Right forelimb (tissue), 1 donor: Measurements from ENCODE around the gene KPNA2.
"Not testable (repeated sequence)": the region's sequence is repeated elsewhere in the genome, so short reads cannot be mapped to it uniquely, and the experiment has no call there.

Source experiments
- DNase-seq: peaks from one replicate; pipeline ENCODE4 v3.0.0-alpha.2; 2018

The KPNA2 gene

DNA sequence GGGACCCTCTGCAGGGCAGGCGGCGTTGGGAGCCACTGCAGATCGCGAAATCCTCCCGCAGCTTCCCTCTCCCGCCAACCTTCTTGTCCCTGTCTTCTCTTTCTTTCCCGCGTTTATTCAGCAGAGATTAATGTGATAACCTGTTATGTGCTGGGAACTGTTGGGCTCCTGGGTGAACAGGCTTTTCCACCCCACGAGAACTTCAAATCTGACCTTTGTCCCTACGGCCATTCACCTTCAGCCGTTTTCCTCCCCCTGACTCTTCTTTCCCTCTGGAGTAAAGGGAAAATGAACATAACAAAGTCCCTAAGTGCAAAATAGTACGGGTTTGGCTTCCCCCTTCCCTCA is 15.2 kb upstream of the KPNA2 start:
- DNase-seq, result no peak

DNA sequence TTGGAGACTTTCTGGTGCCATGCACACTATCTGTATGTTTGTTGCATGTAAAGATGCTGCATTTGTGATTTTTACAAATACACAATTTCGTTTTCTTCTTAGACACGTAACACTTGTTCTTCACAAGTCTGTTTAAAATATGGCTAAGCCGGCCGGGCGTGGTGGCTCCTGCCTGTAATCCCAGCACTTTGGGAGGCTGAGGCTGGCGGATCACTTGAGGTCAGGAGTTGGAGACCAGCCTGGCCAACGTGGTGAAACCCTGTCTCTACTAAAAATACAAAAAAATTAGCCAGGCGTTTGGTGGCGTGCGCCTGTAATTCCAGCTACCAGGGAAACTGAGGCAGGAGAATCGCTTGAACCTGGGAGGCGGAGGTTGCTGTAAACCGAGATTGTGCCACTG is 14.7 kb upstream of the KPNA2 start:
- not testable (repeated sequence) for DNase-seq

DNA sequence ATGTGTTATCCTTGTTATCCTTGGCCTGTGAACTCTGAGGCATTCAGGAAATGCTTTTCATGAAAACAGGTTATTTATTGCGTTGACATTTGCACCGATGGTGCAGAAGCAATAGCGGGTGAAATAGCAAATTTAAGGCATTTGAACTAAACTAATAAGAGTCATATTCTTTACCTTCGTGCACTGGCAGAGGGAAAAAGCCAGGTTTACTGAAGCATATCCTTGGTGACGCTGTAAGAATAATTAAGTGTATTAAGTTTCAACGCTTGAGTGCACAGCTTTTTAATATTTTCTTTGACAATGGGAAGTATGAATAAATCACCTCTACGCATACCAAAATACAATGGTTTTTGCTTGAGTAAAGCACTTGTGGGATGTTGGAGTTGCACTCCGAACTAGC is 13.6 kb upstream of the KPNA2 start:
- no peak for DNase-seq

DNA sequence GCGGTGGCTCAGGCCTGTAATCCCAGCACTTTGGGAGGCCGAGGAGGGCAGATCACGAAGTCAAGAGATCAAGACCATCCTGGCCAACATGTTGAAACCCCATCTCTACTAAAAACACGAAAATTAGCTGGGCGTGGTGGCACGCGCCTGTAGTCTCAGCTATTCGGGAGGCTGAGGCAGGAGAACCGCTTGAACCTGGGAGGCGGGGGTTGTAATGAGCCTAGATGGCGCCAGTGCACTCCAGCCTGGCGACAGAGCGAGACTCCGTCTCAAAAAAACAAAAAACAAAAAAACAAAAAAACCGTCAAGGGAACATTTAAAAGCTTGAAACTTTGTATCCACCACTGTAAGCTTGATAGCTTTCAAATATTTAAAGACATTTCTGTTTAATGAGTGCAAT is 13.0 kb upstream of the KPNA2 start:
- DNase-seq, result not testable (repeated sequence)

DNA sequence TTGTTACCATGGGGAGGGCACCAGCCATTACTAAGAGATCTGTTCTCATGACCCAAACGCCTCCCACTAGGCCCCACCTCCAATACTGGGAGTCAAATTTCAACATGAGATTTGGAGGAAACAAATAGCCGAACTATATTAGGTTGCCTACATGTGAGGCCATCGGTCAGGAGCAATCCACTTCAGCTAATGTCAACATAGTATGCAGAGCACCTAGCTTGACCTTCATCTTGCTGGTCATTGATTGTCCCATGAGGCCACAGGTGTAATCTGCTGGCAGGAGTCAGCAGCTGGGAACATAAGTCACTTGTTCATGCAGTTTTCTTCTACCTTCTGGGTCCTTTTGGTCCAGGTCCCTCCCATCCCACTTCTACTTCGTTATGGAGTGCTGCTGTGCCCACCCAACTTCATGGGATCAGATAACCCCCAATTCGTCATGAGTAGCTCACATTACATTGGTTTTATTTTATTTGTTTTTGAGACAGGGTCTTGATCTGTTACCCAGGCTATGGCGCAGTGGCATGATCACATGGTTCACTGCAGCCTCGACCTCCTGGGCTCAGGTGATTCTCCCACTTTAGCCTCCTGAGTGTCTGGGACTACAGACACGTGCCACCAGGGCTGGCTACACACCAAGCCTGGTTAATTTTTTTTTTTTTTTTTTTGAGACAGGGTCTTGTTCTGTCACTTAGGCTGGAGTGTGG is 5.9 kb upstream of the KPNA2 start:
- DNase-seq, result no peak

DNA sequence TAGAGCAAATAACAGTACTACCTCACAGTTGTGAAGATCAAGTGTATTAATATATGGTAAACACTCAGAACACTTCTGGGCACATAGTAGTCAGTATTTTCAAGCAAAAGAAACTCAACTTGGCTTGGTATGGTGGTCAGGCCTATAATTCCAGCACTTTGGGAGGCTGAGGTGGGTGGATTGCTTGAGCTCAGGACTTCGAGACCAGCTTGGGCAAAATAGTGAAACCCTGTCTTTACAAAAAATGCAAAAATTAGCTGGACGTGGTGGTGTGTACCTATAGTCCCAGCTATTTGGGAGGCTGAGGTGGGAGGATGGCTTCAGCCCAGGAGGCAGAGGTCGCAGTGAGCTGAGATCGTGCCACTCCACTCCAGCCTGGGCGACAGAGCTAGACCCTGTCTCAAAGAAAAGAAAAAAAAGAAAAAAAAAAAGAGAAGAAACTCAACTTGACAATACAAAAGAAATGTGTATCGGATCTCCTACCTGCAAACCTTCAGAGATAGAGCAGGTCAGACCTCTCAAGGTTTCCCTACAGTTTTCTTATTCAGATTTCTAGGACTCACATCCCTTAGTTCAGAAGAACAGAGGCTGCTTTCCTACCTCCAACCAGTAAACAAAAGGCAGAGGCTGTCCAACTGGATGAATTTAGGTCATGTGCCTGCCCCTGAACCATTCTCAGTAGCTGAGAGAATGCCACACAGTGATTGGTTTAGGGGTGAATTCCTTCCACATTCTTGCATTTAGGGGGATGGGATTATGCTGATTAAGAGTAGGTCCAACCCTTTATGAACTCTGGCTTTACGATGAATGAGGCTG is 1.7 kb upstream of the KPNA2 start:
- no peak for DNase-seq

DNA sequence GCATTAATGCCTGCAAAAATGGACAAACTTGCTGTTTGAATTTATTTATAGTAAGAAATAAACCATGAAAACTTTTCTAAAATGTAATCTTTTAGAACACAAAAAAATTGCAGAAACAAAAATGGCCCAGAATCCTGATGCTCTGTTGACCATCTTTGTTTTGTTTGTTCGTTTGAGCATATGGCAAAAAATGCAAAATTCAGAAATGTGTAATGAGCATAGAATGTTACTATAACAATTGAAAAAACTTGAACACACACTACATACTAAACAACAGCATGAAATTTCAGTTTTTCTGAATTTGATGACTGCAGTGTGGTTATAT is 1.1 kb upstream of the KPNA2 start:
- DNase-seq, result no peak

DNA sequence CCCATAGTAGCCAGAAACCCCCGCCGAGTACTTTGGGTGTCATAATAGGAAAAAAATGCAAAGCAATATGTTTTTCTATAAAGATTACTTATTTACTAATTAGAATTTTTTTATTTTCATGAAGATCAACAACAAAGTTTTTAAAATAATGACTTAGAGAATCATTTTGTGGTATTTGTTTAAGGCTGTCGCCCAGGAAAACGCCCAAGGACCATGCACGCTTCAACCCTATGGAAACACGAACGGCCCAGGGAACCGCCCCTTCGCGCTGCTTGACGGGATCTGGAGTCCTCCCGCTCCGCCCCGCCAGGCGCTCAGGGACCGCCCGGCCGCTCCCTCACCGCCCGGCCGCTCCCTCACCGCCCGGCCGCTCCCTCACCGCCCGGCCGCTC is 408 bp upstream of the KPNA2 start:
- peak; percentile 93 for DNase-seq

DNA sequence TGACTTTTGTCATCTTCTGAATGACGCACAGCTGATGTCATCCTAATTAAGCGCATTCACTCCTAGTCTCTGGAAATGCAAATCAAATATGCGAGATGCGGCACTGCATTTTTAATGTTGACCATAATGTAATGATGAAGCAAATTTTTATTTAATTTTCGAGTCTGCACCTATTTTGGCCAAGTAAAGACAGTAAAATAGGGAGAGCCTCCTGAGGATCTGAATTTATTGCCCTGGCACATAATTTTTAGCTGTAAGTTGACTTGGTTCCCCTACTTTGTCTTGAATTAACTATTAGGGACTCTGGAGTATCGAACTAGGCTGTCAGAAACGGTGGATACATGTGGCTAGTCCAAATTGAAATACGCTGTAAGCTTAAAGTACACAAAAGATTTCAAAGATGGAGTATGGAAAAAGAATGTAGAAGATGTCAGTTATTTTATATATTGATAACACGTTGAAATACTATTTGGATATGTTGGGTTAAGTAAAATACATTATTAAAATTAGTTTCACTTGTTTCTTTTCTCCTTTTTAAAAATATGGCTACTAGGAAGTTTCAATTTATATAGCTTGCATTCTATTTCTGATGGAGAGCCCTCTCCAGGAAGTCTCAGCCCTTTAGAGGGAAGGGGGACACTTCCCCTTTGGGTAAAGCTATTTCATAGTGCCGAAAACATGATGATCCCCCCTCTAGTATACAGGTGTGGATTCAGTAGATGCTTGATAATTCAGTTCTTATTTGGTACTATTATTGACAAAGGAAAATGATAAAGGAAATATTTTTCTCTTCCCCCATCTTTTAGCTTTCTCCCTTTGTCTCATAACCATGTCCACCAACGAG is 991 bp downstream of the KPNA2 start:
- no peak for DNase-seq

DNA sequence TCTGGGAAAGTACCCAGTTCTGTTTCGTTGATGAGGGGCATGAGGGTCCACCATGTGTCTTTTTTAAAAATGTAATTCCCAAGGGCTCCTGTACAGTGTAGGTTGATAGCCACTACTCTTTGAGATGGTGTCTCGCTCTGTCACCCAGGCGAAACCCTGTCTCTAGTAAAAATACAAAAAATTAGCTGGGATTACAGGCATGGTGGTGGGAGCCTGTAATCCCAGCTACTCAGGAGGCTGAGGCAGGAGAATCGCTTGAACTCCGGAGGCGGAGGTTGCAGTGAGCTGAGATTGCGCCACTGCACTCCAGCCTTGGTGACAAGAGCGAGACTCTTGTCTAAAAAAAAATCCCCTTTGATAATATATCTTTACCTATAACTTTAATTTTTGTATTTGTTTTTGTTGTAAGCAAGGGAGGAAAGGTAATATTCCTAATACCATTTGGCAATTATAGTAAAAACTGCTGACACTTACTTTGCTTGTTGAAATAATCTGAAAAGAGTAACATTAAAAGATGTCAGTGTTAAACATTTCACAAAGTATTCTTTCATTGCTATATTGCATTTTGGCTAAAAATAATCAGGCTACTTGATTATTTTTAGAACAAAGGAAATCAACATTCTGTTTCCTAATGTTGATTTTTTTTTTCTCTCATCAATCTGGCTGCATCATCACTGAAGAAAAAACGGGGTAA is 11.8 kb downstream of the KPNA2 start:
- DNase-seq, result no peak

DNA sequence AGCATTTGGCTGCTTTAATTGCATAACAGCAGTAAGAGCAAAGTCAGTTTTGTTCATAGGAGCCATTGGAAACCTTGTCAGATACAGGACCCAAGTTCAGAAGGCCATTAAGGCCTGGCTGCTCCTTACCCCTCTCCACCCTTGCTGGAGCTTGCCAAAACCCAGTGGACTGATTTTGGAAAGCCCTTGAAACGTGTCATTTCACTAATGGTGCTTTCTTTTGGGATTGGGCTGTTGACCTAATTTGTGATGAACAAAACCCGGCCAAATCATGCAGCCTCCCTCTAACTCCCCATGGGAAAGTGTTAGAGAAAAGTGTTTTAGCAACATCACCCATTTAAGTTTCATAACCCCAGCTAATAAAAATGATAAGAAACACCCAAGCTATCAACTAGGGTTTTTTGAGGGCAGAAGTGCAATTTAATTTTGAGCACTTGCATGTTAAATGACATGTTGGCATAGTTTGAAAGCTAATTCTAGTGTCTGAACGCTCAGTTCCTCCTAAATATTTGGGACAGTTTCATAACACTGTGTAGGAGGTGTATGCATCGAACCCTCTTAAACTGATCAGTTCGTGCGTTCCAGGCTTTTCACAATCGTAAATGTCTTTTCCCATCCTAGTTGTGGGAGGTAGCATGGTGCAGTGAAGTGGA is 12.5 kb downstream of the KPNA2 start:
- not testable (repeated sequence) for DNase-seq

DNA sequence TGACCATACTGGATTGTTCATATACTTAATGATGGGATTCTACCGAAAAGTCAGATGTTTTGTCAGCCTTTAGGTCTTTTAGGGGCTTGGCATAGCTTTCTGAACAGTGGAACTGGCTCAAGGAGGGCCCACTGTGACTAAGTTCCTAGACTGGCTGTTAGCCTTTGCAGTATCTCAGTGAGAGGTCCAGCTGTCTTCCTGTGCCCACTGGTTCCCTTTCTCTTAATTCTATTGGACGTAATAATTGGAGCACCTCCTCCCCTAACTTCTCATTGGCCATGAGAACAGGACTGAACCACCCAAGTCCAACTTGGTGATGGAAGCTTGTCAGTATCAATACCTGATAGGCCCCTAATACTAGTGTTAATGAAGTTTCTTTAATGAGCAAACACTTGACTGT is 13.5 kb downstream of the KPNA2 start:
- no peak for DNase-seq

DNA sequence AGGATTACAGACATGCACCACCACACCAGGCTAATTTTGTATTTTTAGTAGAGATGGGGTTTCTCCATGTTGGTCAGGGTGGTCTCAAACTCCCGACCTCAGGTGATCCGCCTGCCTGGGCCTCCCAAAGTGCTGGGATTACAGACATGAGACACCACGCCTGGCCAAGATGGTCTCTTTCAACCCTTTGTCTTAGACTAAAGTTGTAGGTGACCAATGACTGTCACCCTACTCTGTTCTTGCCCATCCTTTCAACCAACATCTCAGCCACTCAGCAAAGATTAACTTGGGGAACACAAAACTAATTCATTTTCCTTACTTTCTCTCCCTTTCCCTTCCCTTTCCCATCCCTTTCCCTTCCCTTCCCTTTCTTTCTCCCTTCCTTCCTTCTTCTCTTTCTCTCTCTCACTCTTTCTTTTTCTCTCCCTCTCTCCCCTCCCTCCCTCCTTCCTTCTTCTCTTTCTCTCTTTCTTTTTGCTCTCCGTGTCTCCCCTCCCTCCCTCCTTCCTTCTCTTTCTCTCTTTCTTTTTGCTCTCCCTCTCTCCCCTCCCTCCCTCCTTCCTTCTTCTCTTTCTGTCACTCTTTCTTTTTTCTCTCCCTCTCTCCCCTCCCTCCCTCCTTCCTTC is 14.4 kb downstream of the KPNA2 start:
- not testable (repeated sequence) for DNase-seq

DNA sequence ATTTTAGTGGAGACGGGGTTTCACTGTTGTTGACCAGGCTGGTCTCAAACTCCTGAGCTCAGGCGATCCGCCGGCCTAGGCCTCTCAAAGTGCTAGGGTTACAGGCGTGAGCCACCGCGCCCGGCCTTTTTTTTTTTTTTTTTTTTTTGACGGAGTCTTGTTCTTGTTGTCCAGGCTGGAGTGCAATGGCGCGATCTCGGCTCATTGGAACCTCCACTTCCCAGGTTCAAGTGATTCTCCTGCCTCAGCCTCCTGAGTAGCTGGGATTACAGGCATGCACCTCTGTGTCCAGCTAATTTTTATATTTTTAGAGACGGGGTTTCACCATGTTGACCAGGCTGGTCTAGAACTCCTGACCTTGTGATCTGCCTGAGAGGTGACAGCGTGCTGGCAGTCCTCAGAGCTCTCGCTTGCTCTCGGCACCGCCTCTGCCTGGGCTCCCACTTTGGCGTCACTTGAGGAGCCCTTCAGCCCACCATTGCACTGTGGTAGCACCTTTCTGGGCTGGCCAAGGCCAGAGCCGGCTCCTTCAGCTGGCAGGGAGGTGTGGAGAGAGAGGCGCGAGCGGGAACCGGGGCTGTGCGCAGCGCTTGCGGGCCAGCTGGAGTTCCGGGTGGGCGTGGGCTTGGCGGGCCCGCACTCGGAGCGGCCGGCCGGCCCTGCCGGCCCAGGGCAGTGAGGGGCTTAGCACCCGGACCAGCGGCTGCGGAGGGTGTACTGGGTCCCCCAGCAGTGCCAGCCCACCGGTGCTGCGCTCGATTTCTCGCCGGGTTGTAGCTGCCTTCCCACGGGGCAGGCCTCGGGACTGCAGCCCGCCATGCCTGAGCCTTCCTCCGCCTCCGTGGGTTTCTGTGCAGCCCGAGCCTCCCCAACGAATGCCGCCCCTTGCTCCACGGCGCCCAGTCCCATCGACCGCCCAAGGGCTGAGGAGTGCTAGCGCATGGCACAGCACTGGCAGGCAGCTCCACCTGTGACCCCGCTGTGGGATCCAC is 16.1 kb downstream of the KPNA2 start:
- DNase-seq, result not testable (repeated sequence)

DNA sequence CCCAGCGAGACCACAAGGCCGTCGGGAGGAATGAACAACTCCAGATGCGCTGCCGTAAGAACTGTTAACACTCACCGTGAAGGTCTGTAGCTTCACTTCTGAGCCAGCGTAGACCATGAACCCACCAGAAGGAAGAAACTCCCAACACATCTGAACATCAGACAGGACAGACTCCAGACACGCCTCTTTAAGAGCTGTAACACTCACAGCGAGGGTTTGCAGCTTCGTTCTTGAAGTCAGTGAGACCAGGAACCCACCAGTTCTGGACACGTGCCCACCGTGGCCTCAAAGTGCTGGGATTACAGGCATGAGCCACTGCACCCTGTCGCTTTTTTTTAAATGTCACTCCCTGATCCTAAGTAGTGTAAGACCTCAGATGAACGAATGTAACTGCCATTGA is 17.3 kb downstream of the KPNA2 start:
- DNase-seq, result no peak

DNA sequence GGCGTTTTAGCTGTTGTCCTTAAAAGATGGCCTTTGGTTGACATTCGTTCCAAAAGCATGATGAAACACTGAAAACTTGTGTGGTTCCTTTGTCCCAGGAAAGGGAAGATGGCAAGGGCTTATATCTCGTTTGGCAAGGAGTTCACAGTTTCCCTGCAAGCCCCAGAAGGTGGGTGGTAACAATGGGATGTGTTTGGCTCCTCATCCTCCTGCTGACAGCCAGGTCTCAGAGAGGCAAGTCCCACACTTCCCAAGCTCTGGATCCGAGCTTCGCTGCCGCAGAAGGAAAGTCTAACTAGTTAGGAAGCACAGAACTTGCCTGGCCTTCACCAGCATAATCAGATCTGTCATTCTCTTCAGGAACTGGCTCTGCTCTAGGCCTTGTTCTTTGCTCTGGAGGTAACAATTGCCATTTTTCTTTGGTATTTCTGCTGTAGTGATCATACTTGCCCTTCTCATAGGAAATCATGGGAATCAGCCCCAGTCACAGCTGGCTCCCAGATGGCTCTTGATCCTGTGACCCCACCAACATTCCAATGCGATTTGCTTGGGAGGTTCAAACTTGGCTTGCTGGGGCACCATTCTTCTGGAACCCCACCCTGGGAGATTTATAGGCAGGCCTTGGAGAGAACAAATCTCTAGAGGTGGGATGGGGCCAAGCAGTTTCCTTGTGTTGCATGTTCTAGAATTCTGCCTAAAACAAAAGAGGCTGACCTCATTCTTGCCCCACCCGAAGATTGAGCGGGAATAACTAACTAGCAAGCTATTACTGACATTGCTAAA is 17.9 kb downstream of the KPNA2 start:
- DNase-seq, result peak; percentile 61

DNA sequence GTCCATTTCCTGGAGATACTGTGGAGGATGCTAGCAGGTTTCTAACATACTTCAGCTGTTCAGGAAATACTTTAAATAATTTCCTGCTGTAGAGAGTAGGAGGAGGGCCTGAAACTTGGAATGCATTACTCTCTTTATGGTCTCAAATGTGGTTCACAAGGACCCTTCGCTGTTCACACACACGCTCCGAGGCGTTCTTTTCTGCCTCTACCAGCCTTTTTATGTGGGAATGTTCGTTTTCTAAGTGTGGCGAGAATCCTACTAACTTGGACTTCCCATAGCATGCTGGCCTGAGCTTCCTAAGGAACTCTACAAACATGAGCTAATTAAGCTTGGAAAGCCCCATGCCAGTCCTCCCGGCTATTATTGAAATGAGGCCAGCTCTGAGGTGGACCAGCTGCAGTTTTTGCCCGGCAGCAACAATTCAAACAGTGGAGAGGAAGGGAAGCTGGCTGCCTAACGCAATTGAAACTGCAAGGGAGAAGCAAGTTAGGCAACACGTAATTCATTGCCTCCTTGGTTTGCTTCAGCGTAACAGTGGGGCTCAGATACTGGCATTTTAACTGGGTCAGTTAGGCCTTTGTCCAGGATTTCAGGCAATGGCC is 18.9 kb downstream of the KPNA2 start:
- peak; percentile 60 for DNase-seq

DNA sequence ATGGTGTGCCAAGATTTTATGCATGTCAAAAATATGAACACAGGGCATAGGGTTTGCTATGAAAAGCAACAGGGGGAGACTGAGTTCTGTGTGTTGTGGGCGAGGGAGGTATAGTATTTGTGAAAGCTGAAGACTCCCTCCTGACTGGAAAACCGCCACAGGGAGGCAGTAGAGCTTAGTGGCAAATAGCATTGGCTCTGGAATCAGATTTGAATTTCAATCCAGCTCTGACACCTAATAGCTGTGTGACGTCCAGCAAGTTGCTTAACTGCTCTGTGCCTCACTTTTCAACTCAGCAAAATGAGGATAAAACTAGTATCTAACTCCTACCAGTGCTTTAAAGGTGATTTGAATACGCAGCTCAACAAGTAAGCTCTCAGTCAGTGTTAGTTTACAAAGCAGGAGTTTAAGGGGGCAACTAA is 22.0 kb downstream of the KPNA2 start:
- no peak for DNase-seq

DNA sequence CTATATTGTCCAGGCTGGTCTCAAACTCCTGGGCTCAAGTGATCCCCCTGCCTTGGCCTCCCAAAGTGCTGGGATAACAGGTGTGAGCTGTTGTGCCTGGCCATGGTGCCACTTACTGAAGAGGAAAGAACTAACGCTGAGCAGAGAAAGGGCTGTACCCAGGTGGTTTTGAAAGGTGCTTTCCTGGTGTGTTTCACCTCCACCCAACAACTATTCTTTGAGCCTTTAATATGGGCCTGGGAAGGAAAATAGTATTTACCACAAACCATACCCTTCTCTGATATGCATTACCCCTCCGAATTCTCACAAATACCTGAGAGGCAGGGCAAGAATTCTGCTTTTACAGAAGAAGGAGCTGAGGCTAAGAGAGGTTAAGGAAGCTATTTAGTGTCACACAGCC is 24.8 kb downstream of the KPNA2 start:
- no peak for DNase-seq
